IPS-NIHi7 (cell line): ENCODE data around the gene SAMMSON.

Experiments
- DNase-seq: peaks from one replicate; pipeline ENCODE4 v3.0.0; 2012; ENCODE audit warnings: mixed read lengths; ENCODE audit errors: extremely low spot score

Gene SAMMSON

DNA sequence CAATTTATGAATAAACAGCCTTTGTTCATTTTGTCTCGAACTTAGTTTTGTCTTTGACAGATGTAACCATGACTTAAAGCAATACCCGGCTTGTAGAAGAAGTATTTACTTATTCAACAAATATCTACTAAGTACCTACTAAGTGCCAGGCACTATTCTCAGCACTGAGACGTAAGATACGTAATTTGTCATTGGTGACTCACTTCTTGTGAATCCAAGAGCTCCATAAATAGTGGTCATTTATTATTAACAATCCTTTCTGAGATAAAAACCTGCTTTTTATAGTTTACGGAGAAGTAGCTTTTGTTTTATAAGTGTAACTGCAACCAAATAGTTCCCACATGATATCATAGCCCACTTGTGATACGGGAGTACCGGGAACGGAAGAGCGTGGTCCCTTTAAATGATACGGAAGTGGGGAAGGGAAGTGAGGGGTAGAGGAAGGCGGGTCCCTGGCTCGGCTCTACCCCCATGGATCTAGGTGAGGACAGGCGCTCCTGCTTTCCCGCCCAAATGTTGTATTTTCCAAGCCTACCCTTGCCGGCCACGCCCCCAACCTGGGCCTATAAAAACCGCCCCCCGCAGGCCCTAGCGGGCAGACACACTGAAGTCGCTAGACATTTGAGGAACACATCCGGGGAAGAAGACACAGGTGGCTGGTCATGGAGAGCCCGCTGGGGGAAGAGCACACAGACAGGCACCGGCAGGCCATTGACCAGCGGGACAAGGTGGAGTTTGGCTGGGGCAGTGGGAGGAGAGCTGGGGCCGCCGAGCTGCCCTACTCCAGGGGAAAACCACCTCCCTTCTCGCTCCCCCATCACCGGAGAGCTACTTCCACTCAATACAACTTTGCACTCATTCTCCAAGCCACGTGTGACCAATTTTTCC is at the start of gene SAMMSON:
SAMMSON (plus strand) TSS at position 594 of the 888 bp plus-strand sequence.
- no peak for DNase-seq

DNA sequence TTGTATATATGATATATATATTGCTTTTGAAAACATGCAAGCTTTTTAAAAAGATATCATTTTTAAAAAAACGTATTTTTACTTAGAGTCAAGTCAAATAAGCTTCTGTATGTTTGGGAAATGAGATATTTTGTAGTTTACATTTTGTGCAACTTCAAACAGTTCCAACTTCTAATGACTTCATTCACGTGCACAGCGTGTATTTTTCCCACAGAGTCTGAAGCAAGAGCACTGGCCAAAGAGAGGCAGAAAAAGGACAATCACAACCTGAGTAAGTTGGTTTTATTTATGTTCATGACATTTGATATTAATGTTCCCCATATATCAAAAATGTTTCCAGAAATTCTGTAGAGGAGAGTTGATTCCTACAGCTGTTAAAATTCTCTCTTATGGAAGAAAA is 47.9 kb upstream of the SAMMSON start:
- DNase-seq: no peak

DNA sequence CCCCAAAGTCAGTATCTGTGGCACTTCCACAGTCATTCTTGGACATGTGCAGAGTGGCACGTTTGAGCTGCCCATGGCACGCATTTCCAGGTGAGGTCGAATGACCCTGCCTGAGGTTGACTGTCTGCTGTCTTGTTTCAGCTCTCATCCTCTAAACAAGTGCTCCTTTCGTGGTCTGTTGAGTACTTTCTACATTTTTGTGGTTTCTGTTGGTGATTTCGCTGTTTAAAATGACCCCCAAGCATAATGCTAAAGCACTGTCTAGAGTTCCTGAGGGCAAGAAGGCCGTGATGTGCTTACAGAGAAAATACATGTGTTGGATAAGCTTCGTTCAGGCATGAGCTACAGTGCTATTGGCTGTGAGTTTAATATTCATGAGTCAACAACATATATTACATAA is 40.0 kb upstream of the SAMMSON start:
- DNase-seq: no peak

DNA sequence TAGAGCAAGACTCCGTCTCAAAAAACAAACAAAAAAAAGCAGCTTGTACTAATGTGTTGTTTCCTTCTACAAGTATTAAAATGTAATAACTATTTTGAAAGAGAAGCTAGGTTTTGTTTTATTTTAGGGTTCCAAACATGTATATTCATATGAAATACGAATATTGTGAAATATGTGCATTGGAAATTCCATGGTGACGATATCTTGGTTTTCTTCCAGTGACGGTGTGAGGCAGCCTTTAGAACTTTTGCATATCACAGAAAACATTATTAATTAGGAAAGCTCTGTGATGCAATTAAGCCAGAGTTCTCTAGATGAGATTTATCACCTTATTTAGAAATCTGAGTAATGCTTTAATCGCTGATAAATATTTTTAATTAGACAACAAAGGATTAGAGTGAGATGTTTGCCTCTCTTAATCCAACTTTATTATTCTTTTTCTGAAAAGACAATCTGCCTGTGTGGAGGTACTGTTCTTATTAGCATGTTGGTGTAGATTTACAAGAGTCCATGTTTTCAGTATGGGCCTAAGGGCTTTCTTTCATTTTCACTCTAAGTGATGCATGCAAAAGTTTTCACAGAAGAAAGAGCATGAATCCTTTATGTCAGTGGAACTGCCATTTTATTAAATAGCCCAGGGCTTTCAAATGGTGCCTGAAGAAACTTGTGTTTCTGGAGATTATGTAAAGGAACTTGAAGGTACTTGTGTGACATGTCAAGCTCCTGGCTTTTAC is 37.7 kb upstream of the SAMMSON start:
- no peak for DNase-seq

DNA sequence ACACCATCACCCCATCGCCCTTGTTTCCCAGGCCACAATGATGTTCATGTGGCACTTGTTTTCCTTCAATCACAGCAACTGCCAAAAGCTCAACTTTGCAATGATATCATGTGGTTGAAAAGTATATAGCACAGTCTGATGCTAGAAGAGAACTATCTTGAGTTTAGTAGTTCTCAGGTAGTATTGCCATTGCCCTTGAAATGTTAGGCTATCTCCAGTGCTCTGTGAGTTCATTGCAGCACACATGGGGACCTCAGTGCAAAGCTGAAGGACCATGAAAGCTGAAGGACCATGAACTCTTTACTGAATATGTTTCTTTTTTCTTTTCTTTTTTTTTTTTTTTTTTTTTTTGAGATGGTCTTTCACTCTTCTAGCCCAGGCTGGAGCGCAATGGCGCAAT is 35.9 kb upstream of the SAMMSON start:
- DNase-seq: no peak

DNA sequence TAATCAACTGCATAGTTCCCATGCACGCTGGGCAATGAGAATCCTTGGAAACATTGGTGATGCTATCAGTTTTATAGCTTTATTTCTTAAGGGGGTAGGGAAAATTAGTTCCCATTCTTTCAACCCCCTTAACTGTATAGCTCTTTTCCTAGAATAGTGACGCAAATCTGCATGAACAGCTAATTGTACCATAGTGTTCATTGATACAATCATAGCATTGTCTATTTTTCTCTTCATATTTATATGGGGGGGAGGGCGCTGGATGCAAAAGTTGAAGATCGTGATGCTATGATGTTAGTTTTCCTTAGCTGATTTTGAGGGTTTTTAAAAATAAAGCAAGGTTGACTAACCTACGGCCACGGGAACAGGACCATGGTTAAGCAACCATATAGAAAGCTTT is 32.4 kb upstream of the SAMMSON start:
- DNase-seq: no peak

DNA sequence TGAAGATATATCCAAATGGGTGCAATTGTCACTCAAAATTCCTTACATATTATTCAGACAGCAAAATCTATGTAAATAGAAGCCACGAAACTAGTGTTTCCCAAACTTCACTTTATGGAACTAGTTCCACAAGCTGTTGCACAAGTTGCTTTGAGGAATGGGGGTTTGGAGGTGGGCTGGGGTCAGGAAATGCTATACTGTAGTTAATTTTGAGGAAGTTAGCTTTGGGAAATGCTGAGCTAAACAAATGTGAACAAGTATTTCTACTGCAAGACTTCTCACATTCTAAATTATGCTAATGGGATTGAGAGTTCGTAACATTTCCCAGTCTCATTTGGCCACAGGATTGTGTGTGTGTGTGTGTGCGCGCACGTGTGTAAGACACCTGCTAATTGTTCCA is 28.7 kb upstream of the SAMMSON start:
- no peak for DNase-seq

DNA sequence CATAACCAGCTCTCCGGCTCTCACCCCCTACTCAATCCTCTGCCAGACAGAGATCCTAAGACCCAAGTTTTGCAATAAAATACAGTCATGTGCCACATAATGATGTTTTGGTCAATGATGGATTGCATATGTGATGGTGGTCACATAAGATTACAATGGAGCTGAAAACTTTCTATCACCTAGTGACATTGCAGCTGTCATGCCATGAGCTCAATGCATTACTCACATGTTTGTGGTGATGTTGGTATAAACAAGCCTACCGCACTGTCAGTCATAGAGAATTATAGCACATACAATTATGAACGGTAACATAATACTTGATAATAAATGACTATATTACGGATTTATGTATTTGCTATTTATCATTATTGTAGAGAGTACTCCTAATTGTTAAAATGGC is 26.9 kb upstream of the SAMMSON start:
- no peak for DNase-seq

DNA sequence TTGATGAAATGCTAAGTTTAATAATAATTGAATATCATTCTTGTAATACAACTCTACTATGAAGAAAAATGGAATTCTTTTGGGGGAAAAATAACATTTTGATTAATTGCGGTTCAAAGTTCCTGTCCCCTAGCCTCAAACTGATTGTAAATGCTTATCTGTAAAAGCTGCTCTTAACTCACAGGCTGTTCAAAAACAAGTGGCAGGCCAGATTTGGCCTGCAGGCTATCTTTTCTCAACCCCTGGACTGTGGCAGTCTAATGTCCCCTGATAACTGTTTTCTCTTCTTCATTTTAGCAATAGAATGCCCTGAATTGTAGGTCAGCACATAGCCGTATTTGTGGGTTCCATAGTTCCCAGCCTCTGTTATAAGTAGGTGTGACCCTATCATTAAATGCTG is 23.5 kb upstream of the SAMMSON start:
- no peak for DNase-seq

DNA sequence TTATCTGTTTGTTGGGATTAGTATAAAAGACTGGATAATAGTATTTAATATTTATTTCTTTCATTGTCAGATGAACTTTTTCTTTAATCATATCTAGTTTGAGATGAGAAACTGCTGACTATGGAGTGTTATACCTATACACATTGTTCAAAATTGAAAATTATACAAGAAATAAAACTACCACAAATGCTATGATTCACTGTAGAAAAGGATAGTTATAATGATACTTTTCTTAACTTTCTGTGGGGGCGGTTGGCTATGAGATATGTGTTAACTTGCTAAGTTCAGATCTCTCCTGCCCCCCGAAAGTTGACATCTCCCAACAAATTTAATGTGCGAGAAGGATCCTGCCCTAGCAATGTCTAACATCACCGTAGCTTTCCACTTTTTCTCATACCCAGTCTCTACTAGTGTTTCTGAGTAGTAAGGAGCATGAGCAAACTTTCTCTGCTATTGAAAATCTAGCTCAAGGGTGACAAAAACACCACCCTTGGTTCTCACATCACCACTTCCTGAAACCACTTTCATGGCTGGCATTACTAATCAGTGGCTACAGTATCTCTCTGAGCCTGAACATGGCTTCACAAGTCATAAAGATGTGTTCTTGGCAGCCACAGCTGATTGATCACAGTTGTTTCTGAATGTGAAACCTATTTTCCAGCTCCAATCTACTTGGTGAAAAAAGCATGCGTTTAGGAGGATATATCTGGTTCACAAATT is 15.8 kb upstream of the SAMMSON start:
- DNase-seq: no peak

DNA sequence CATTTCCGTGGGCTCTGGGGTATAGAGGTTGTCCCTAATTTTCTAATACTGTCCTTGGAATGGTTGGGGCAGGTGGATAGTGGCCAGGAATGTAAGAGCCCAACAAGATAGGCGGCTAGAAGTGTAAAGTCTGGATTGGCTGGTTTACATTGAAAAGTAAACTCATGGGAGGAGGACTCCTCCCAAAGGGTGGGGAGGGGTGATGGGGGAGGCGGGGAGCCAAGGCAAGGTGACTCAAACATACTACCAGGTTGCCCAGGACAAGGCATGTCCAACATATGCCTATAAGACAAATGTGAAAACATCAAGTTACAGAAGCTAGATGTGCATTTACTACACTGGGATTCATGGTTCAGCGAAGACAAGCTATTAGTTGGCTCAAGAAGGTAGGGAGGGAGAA is 14.3 kb upstream of the SAMMSON start:
- DNase-seq: no peak

DNA sequence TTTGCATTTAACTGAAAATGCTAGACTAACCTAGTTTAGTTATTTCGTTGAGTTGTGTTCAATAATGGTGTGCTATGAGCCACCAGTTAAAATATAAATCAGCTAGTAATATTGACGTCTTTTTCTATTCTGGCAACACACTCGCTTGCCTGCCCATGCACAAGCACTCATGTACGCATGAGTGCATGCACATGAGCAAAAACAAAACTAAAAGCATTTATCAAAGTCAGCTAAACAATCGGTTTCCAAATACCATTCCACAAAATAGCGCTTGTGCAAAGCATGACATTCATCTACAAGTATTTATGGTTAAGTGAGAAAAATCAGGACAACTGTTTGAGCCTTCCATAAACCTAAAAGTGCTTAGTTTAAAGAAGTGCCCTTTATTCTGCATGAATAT is 13.1 kb upstream of the SAMMSON start:
- DNase-seq: no peak

DNA sequence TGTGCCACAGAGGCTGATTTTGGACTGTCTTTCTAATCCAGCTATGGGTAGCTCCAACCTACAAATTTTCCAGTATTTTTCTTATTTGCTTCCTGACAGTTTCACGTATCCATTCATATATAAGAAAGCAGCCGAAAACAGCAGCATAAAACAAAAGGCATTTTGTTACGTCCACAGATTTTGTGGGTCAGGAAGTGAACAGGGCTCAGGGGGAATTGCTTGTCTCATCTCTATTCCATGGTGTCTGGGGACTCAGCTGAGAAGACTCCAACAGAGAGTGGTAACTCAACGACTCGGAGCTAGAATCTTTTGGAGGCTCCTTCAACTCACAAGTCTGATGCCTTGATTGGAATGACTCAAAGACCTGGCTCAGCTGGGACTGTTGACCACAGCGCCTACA is 11.7 kb upstream of the SAMMSON start:
- DNase-seq: no peak

DNA sequence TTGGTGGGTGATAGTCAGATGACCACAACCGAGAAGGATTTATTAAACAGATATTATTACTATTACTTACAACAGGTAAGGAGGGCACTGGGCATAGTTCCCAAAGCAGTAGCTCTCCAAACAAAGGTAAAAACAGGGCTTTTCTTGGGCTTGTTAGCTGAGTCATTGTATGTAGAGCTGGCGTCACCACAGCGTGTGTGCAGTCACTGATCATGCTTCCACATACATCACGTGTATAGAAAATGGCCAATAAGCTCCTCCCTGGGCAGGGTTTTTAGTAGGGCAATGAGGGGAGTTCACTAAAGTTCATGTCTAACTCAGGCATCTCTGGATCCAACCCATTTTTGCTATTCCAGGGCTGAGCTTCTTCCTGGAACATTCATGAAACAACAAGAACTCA is 5.8 kb upstream of the SAMMSON start:
- DNase-seq: no peak

DNA sequence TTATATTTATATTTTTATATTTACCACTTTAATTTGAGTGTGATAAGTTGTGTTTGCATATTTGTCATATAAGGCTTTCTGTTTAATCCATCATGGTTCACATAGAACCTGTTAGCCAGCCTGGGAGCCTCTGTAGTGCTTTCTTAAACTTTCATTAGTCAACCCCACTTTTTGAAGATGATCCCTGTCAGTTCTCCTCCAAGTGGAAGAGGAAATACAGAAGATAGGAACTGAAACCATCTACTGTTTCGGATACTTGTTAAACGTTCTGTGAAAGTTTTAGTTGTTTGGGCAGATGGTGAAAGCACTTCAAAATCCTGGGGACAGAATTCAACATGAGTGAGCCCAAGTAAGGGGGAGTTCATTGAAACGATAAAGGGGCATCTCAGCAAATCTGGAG is 4.6 kb upstream of the SAMMSON start:
- no peak for DNase-seq

DNA sequence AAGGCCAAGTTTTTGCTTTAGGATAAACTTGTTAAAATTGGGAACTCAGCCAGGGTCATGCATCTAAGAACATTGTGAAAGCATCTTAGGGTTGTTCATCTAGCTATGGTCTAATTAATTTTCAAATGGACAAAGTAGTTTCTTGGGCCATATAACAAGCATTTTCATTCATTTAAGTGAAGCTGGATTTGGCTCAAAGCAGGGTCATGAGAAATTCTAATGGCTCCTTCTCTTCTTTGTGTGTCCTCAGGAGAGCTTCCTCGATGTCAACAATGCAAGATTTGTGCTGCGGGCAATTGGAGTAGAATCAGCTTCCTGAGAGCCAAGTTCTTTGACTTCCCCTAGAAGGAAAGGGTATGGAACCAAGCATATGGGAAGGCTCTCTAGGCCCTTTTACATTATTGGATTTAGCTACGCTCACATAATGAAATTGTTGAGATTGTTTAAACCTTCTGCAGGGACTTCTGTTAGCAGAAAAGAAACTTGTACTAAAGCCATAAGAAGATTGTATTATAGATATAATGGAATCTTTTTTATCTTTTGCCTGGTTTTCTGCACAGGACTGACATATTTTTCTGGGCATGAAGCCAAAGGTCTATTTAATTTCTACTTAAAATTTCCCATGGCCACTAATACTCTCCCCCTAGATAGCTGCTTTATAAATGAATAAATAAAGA is 1.8 kb upstream of the SAMMSON start:
- no peak for DNase-seq

DNA sequence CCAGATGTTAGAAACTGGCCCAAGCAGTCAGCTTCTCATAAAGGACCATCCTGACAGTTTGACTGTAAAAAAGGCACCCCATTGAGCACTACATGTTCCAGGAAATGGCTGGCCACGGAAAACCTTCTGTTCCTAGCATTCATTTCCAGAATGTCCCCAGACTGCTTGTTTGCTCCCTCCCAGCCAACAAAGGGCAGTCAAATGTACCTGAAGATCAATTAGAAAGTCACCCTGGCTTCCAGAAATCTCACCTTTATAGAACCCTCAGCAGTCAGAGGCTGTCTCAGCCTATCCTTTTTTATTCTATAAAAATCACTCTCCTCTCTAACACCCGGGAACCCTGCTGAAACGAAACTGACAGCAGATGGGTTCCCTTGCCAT is 784 bp upstream of the SAMMSON start:
- DNase-seq: no peak

DNA sequence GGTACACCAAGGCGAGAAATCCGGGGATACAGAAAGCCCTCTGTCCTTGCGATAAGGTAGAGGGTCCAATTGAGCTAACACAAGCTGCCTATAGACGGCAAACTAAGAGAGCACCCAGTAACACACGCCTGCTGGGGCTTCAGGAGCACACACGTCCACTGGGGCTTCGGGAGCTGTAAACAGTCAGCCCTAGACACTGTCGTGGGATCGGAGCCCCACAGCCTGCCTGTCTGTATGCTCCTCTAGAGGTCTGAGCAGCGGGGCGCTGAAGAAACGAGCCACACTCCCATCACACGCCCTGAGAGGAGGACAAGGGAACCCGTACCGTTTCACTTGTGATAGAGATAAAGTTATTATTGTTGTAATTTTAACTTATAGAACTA is 486 bp downstream of the SAMMSON start:
- no peak for DNase-seq

DNA sequence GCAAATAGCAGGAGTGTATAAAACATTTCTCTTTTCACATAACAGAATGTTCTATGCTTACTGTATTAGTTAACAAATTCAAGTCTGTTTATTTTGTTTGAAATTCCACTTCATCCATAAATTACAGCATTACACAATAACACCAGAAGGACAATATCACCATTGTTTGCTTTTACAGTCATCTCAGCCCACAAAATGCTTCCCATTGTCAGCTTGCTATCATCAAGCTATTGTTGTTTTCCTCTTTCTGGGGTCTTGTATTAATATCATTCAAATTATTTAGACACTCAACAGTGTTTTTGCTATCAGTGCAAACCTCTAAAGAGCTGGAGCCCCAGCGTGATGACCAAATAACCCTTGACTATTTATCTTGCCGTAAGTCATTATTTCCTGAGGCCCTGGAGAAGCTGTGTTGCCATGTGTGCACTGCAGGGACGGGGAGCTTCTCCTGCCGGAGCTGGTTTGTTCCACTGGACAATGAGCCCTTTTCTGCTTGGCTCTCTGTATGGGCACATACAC is 1.1 kb downstream of the SAMMSON start:
- no peak for DNase-seq

DNA sequence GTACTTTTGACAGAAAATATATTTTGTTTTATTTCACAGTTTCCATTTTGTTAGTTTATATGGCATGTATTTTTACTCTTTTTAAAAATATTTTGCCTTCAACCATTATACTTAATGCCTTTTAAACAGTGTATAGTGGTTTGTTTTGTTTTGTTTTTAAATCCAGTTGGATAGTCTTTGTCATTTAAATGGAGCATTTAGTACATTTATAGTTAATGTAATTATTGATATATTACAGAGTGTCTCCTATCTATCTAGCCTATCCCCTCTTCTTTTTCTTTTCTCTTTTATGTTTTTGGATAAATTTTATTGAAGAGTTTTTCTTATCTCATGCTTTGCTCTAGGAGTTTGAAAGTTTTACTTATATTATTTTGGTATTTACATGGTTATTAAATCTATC is 3.6 kb downstream of the SAMMSON start:
- no peak for DNase-seq

DNA sequence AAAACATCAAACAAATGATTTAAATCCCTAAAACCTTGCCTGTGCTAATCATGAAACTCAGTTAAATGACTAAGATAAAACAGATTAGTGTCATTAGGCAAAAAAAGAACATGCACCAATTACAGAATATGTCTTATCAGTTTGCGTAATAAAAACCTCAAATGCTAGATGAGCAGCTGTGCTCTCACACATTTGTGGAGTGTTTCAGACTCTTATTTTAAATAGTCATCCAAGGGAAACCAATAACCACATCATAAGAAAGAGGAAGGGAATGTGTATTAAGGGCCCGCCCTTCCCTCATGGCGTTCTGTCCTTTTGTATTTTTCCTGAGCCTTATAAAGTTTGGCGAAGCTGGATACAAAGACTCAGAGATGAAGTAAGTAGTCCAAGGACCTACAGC is 6.6 kb downstream of the SAMMSON start:
- DNase-seq: no peak

DNA sequence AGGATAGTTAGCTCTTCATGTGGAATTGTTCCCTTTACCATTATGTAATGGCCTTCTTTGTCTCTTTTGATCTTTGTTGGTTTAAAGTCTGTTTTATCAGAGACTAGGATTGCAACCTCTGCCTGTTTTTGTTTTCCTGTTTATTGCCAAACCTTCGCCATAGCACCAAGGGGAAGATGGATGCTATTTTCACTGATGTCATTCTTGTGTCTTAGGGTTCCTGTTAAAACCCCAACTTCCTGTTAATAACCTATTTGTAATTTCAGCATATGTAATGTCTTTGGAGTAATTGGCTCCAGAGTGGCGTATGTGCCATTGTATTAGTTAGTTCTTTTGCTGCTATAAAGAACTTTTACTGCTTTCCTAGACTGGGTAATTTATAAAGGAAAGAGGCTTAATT is 10.8 kb downstream of the SAMMSON start:
- no peak for DNase-seq
